Stomach (tissue), 4 donors: Measurements from ENCODE around the gene FBXW11.

Experiments used
- EP300 ChIP-seq: sonication (generic); formaldehyde crosslinking; IDR thresholded peaks from one replicate; pipeline ENCODE4 v1.6.1; 2017; ENCODE audit warnings: antibody characterized with exemption
- POLR2A ChIP-seq, 4 donors: fragments of 450-650 bp; IDR thresholded peaks; one replicate each; pipeline ENCODE4 v1.6.1; 2016; ENCODE audit warnings: antibody characterized with exemption in 4 of 4, control low read depth in 2 of 4, mild to moderate bottlenecking in 1 of 4, moderate library complexity in 1 of 4
- TF ChIP-seq, protein P1 (sequence below), 7 experiments: fragments of 450-650 bp in 4 of 7; fragments of 200-600 bp in 3 of 7; sonication (generic) in 3 of 7; IDR thresholded peaks; one replicate each; pipeline ENCODE4 v1.5.1; 2016 to 2019; ENCODE audit warnings: antibody characterized with exemption in 7 of 7, control low read depth in 2 of 7, mild to moderate bottlenecking in 1 of 7

- TF ChIP-seq, protein P1, sequence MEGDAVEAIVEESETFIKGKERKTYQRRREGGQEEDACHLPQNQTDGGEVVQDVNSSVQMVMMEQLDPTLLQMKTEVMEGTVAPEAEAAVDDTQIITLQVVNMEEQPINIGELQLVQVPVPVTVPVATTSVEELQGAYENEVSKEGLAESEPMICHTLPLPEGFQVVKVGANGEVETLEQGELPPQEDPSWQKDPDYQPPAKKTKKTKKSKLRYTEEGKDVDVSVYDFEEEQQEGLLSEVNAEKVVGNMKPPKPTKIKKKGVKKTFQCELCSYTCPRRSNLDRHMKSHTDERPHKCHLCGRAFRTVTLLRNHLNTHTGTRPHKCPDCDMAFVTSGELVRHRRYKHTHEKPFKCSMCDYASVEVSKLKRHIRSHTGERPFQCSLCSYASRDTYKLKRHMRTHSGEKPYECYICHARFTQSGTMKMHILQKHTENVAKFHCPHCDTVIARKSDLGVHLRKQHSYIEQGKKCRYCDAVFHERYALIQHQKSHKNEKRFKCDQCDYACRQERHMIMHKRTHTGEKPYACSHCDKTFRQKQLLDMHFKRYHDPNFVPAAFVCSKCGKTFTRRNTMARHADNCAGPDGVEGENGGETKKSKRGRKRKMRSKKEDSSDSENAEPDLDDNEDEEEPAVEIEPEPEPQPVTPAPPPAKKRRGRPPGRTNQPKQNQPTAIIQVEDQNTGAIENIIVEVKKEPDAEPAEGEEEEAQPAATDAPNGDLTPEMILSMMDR (IDR thresholded peaks at IDR 0.05): no peak
- TF ChIP-seq POLR2A (IDR thresholded peaks at IDR 0.05) (no peak), EP300 (no peak)
These were observed 40.7 kb downstream of the FBXW11 start for GRCh38 chr5:171965745-171966144.
